HEK293T (cell line): ENCODE measurements around the gene KRTAP4-9.
"Not testable (repeated sequence)": the region's sequence is repeated elsewhere in the genome, so short reads cannot be mapped to it uniquely, and the experiment has no call there.

Experiments
- CTCF ChIA-PET: fragments of 350-600 bp; formaldehyde crosslinking; extraction: SDS; loops from one replicate; lab custom pipeline; 2021; ENCODE audit warnings: antibody characterized with exemption, inconsistent platforms; lab: Yijun Ruan, JAX
- POLR2A ChIA-PET: fragments of 350-600 bp; formaldehyde crosslinking; extraction: SDS; loops from one replicate; lab custom pipeline; 2020; ENCODE audit warnings: antibody characterized with exemption, inconsistent platforms; lab: Yijun Ruan, JAX
- DNase-seq: peaks from one replicate; pipeline ENCODE4 v3.0.0; 2012; ENCODE audit warnings: mixed read lengths; ENCODE audit errors: extremely low spot score
- ARNT ChIP-seq: fragments of 450-650 bp; IDR thresholded peaks from 2 replicates; pipeline ENCODE4 v1.6.1; 2017; ENCODE audit warnings: mild to moderate bottlenecking
- BHLHE40 ChIP-seq: fragments of 450-650 bp; IDR thresholded peaks from 2 replicates; pipeline ENCODE4 v1.6.1; 2016; ENCODE audit warnings: mild to moderate bottlenecking, moderate library complexity, borderline replicate concordance
- CTBP1 ChIP-seq: fragments of 450-650 bp; IDR thresholded peaks from 2 replicates; pipeline ENCODE4 v1.6.1; 2016; ENCODE audit warnings: borderline replicate concordance
- ELF4 ChIP-seq: fragments of 450-650 bp; IDR thresholded peaks from 2 replicates; pipeline ENCODE4 v1.6.1; 2017; ENCODE audit warnings: antibody characterized with exemption
- FOXA1 ChIP-seq: fragments of 450-650 bp; IDR thresholded peaks from 2 replicates; pipeline ENCODE4 v1.6.1; 2016; ENCODE audit warnings: mild to moderate bottlenecking
- FOXK2 ChIP-seq: fragments of 450-650 bp; IDR thresholded peaks from 2 replicates; pipeline ENCODE4 v1.6.1; 2016; ENCODE audit warnings: mild to moderate bottlenecking
- FOXM1 ChIP-seq: fragments of 450-650 bp; IDR thresholded peaks from 2 replicates; pipeline ENCODE4 v1.6.1; 2017; ENCODE audit warnings: mild to moderate bottlenecking, borderline replicate concordance
- HDGF ChIP-seq: fragments of 450-650 bp; IDR thresholded peaks from 2 replicates; pipeline ENCODE4 v1.6.1; 2017; ENCODE audit warnings: antibody characterized with exemption, borderline replicate concordance
- L3MBTL2 ChIP-seq: fragments of 450-650 bp; conservative IDR thresholded peaks from 2 replicates; pipeline ENCODE4 v1.6.1; 2016; ENCODE audit warnings: mild to moderate bottlenecking
- LEF1 ChIP-seq: fragments of 450-650 bp; IDR thresholded peaks from 2 replicates; pipeline ENCODE4 v1.6.1; 2017; ENCODE audit warnings: mild to moderate bottlenecking, borderline replicate concordance
- NFRKB ChIP-seq: fragments of 450-650 bp; IDR thresholded peaks from 2 replicates; pipeline ENCODE4 v1.6.1; 2016; ENCODE audit warnings: mild to moderate bottlenecking, moderate library complexity
- SP1 ChIP-seq: fragments of 450-650 bp; IDR thresholded peaks from 2 replicates; pipeline ENCODE4 v1.6.1; 2017
- SUZ12 ChIP-seq: fragments of 450-650 bp; IDR thresholded peaks from 2 replicates; pipeline ENCODE4 v1.6.1; 2016; ENCODE audit warnings: mild to moderate bottlenecking
- TARDBP ChIP-seq: fragments of 450-650 bp; IDR thresholded peaks from 2 replicates; pipeline ENCODE4 v1.6.1; 2016
- ZNF384 ChIP-seq: fragments of 450-650 bp; IDR thresholded peaks from 2 replicates; pipeline ENCODE4 v1.6.1; 2016
- TF ChIP-seq, protein P1 (sequence below): fragments of 450-650 bp; IDR thresholded peaks from 2 replicates; pipeline ENCODE4 v1.6.1; 2016

Gene KRTAP4-9

GRCh38 chr17:41076788-41077187 lies 28.4 kb upstream of the KRTAP4-9 start:
- TF ChIP-seq SP1 = no peak
- TF ChIP-seq ELF4 = no peak
- no peak for TF ChIP-seq HDGF
- no peak for TF ChIP-seq ZNF384
- TF ChIP-seq ARNT = no peak
- no peak for TF ChIP-seq L3MBTL2
- TF ChIP-seq FOXK2 = no peak
- no peak for TF ChIP-seq CTBP1
- TF ChIP-seq FOXM1 = no peak
- TF ChIP-seq TARDBP = no peak
- no peak for TF ChIP-seq FOXA1
- TF ChIP-seq LEF1 = no peak
- ChIA-PET CTCF (no interaction called here), POLR2A (no interaction called here)
- DNase-seq = no peak

- TF ChIP-seq ELF4 (no peak), SP1 (no peak), BHLHE40 (no peak), FOXK2 (no peak), NFRKB (no peak), FOXA1 (no peak), ZNF384 (no peak), CTBP1 (no peak), SUZ12 (no peak), LEF1 (no peak), L3MBTL2 (no peak)
- TF ChIP-seq, protein P1, sequence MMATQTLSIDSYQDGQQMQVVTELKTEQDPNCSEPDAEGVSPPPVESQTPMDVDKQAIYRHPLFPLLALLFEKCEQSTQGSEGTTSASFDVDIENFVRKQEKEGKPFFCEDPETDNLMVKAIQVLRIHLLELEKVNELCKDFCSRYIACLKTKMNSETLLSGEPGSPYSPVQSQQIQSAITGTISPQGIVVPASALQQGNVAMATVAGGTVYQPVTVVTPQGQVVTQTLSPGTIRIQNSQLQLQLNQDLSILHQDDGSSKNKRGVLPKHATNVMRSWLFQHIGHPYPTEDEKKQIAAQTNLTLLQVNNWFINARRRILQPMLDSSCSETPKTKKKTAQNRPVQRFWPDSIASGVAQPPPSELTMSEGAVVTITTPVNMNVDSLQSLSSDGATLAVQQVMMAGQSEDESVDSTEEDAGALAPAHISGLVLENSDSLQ = no peak
- DNase-seq = no peak
- ChIA-PET CTCF (no interaction called here), POLR2A (no interaction called here)
These were observed 22.6 kb upstream of the KRTAP4-9 start for GRCh38 chr17:41082626-41083025.

DNA sequence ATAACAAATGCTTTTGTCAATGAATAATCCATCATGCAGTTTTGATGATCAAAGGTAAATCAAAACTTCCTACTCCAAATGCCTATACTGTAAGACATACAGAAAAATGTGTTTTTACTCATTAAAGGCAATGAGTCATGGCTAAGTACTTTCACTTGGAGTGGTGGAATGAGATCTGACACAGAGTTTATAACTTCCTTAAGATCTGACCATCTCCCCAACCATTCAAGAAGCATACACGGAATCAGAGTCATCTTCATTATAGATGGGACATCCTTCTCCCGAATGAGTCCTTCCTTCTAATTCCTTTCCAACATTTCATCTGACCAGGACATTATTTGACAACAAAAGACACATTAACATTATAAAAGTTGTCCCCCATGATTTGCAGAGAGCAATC lies 21.8 kb upstream of the KRTAP4-9 start:
- DNase-seq, CTCF ChIA-PET, POLR2A ChIA-PET: not testable (repeated sequence)

GRCh38 chr17:41084100-41084856 lies 20.9 kb upstream of the KRTAP4-9 start, which contains the start of gene KRTAP4-7:
TSS of gene KRTAP4-7 (plus strand) at chr17:41084150. CDS start at chr17:41084207, 57 bp downstream.
- CTCF ChIA-PET, DNase-seq, POLR2A ChIA-PET: not testable (repeated sequence)

GRCh38 chr17:41088760-41089352 lies 16.3 kb upstream of the KRTAP4-9 start:
- DNase-seq, CTCF ChIA-PET, POLR2A ChIA-PET: not testable (repeated sequence)

GRCh38 chr17:41096055-41096454 lies 9.1 kb upstream of the KRTAP4-9 start:
- TF ChIP-seq ARNT (no peak), CTBP1 (no peak), SUZ12 (no peak), FOXK2 (no peak), FOXA1 (no peak), SP1 (no peak), LEF1 (no peak), L3MBTL2 (no peak), HDGF (no peak), FOXM1 (no peak), BHLHE40 (no peak), ELF4 (no peak), TARDBP (no peak), ZNF384 (no peak), NFRKB (no peak)
- TF ChIP-seq, protein P1 = no peak
- CTCF ChIA-PET = no interaction called here
- DNase-seq = no peak
- POLR2A ChIA-PET = no interaction called here

DNA sequence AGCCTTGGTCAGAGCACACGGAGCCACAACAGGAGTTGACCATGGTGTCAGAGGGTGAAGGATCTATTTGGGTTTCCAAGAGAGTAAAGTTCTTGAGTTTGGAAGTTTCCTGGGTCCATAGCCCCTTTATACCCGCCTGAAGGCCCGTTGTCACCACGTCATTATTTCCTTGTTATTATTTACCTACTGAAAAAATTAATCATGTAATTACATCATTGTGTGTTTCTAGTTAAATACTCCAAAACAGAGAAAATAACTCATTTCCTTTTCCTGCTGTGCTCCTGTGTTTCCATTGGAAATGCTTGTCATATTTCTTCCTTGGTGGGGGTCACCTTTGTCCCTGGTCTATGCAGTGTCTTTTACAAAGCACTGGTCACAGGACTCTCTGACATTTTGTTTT lies 7.1 kb upstream of the KRTAP4-9 start, which contains the start of gene KRTAP4-8:
Gene KRTAP4-8, minus strand, starts transcription at position 101 of the 400 bp plus-strand sequence. Its CDS starts 58 bp downstream, at position 43.
- DNase-seq = no peak
- CTCF ChIA-PET = no interaction called here
- POLR2A ChIA-PET = no interaction called here
- TF ChIP-seq SUZ12 = no peak
- no peak for TF ChIP-seq TARDBP

DNA sequence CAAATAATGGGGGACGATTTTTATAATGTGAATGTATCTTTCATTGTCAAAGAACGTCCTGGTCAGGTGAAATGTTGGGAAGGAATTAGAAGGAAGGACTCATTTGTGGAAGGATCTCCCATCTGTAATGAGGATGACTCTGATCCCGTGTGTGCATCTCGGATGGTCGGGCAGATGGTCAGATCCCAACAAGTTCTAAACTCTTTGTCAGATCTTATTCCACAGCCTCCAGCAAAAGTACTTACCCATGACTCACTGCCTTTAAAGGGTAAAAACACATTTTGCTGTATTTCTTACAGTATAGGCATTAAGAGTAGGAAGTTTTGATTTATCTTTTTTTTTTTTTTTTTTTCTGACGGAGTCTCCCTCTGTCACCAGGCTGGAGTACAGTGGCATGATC lies 6.7 kb upstream of the KRTAP4-9 start:
- ChIA-PET POLR2A (no interaction called here), CTCF (no interaction called here)
- TF ChIP-seq BHLHE40 (no peak), SP1 (no peak), LEF1 (no peak), CTBP1 (no peak)
- TF ChIP-seq, protein P1 = no peak
- no peak for DNase-seq

- CTCF ChIA-PET, POLR2A ChIA-PET, DNase-seq: not testable (repeated sequence)
These were observed 5.3 kb upstream of the KRTAP4-9 start for GRCh38 chr17:41099682-41100480.
